NCI-H2081 (cell line): Measurements from ENCODE around the gene NKAPL.
"Not testable (repeated sequence)": the region's sequence is repeated elsewhere in the genome, so short reads cannot be mapped to it uniquely, and the experiment has no call there.

ENCODE experiments used
- DNase-seq, 2 experiments: peaks; one replicate each; lab custom pipeline; 2025; lab: John Stamatoyannopoulos, UW

Gene NKAPL

DNA sequence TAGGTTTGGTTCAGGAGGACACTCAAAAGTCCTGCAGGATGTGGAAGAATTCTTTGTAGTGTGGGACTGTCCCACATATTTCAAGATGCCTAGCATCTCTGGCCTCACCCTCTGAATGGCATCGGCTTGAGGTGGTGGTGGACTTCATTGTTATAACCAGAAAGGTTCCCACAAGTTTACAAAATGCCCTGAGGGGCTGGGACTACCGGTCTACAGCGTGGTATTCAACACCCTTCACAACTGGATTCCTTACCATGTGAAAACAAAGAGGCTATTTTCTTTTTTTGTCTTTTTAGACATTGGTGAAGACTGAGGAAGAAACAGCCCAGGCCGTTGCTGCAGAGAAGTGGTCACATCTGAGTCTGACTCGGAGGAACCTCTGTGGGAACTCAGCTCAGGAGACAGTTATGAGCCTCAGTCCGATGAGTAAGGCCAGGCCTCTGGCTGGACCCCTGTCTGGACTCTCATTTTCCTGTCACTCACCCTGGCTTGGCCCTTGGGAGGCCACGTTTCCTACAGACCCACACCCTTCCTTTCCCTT lies 37.5 kb downstream of the NKAPL start:
- DNase-seq, result no peak

DNA sequence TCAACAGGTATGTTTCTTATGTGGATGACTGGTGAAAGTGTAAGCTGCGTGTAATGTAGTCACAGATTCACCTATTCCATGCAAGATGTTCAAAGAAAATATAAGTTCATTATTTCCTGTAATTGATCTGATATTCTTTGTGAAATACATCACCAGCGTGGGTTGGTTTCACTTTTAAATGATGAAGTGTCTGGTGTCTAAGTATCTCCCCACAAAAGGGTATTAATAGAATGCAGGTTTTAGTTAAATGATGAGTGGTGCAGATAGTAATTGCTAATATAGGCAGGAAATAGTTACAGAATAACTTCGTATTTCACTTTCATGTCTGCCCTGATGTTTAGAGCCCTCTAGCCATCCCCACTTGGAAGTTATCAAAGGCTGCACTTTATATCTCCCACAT lies 44.5 kb downstream of the NKAPL start:
- DNase-seq, result no peak

DNA sequence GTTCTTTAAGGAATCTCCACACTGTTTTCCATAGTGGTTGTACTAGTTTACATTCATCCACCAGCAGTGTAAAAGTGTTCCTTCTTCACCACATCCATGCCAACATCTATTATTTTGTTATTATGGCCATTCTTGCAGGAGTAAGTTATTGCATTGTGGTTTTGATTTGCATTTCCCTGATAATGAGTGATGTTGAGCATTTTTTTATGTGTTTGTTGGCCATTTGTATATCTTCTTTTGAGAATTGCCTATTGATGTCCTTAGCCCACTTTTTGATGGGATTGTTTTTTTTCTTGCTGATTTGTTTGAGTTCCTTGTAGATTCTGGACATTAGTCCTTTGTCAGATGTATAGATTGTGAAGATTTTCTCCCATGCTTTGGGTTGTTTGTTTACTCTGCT lies 47.3 kb downstream of the NKAPL start:
- DNase-seq, result not testable (repeated sequence)
